Prostate gland (tissue), 2 donors: ENCODE results near the gene PPP1R7.

Experiments used
- CTCF ChIP-seq, 4 experiments: fragments of 200-600 bp in 2 of 4; fragments of 450-650 bp in 2 of 4; sonication (generic) in 2 of 4; IDR thresholded peaks; 1 replicate in 3 of 4; 2 replicates in 1 of 4; pipeline ENCODE4 v1.5.1; 2016 to 2019; ENCODE audit warnings: antibody characterized with exemption in 4 of 4, mild to moderate bottlenecking in 2 of 4, moderate library complexity in 2 of 4
- POLR2A ChIP-seq: fragments of 450-650 bp; IDR thresholded peaks from one replicate; pipeline ENCODE4 v1.6.1; 2016; ENCODE audit warnings: antibody characterized with exemption, mild to moderate bottlenecking

- TF ChIP-seq CTCF (IDR thresholded peaks at IDR 0.05) = no peak
- TF ChIP-seq POLR2A = no peak
Observed at GRCh38 chr2:241197947-241198346, 47.7 kb downstream of the PPP1R7 start.
